Ramos (cell line): ENCODE data around the gene EPB42.
"Not testable (repeated sequence)": the region's sequence is repeated elsewhere in the genome, so short reads cannot be mapped to it uniquely, and the experiment has no call there.

Experiments used
- in situ Hi-C: fragments of 300-500 bp; cut with MboI; formaldehyde crosslinking; loops from one replicate; pipeline ENCODE4 v1.14.3; 2022; ENCODE audit warnings: low sequenced_read_pairs; ENCODE audit not compliant: unreplicated experiment

The EPB42 gene

DNA sequence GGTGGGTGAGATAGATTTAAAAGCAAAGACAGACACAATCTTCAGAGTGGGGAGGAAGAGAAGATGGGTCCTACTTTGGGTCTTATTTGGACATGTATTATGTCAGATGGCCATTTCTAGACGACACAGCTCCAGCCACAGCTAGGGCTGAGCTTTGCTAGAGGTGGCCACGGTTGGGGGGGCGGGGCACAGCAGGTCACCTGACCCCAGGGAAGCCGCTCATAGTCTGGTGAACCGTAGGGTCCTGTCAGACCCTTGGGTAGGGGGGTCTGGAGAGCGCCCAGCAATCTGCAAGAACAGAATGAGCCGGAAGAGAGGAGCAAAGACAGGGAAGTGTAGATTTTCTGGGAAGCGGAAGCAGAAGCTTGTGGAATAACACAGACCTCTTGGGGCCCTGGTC lies 6.6 kb downstream of the EPB42 start:
- in situ Hi-C loops = loop anchor here (10.0 kb wide), 1 partner anchor 519 kb away; no protein-coding TSS in a partner anchor

DNA sequence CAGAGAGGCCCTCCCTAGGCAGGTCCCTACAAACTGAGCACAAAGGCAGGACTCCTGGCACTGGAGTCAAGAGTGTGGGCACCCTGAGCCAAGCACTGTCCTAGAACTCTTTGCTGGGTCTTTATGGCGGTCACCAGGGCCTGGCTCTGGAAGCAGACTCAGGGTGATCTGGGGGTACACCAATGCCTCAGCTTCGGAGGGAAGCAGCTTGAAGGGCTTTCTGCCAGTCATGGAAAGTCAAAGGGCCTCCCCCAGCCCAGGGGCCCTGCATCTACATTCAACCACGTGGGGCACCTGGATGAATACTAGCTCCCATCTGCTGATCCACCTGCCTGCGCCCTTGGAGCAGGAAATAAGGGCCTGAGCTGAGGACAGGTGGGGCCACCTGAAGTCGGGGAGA lies 7.4 kb downstream of the EPB42 start:
- in situ Hi-C loops = loop anchor here (10.0 kb wide), 1 partner anchor 519 kb away; no protein-coding TSS in a partner anchor

DNA sequence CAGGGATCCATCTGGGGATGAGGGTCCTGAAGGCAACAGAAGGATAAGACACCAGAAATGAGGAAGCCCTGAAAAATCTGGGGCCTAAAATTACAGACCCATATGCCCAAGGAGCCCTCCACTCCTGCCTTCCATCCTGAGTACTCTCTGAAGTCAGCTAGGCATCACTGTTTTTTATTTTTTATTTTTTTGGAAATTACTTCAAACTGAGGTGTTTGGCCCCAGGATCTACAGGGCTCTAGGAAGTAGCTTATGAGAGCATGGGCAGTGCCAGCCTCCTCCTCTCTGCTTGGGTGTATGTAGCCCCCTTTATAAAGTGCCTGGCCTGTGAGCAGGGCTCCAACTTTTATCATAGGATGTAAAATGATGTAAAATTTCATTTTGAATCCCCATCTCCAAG lies 7.9 kb downstream of the EPB42 start:
- in situ Hi-C loops = loop anchor here (10.0 kb wide), 1 partner anchor 518 kb away; no protein-coding TSS in a partner anchor

DNA sequence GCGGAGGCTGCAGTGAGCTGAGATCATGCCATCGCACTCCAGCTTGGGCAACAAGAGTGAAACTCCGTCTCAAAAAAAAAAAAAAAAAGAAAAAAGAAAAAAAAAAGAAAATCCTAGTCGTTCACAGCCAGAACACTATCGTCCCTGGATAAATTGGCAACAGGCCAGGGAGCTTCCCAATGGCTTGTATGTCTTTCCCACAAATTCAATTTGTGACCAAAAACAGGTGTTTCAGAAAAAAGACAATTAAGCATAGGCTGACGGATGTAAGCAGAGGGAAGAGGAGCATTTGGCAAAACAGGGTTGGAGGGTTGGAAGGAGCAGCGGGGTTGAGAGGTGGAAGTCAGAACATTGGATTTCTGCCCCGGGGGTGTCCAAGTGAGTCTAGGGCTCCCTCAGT lies 8.5 kb downstream of the EPB42 start:
- in situ Hi-C loops = loop anchor here (10.0 kb wide), 1 partner anchor 517 kb away; no protein-coding TSS in a partner anchor

DNA sequence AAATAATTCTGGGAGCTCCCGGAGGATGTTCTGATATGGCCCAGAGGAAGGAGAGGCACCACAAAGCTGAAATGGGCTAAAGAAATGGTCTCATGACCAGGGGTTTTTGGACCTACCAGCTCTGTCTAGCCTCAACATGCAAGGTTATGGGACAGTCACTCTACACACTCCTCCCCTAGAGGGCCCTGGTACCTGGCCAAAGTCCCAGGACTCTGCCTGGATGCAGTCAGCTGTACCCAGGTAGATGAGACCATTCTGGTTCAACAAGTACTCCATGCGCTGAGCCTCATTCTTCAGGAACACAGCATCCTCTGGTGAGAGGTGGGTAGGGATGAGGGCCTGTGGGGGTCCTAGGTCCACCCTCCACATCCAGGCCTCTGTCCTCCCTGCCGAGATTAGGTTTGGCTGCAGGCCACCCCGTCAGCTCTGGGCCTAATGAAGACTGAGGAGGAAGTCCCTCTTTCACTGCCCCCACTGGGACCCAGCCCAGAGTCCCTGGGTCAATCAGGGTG lies 9.5 kb downstream of the EPB42 start:
- in situ Hi-C loops = loop anchor here (10.0 kb wide), 1 partner anchor 516 kb away; no protein-coding TSS in a partner anchor

DNA sequence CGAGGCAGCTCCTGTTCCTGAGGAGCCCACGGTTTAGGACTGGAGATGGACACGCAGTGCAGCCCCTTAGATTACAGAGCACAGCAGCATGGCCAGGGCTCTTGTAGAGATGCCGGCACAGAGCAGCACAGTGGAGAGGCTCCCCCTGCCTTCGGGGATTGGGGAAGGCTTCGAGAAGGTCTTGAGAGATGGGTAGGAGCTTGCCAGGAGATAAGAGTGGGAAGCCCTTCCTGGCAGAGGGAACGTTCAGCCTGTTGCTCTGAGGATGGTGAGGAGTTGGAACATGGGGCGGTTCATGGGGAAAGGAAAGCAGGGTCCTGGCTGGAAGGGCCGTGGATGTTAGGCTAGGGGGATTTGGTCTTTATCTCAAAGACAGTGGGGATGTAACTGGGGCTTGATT lies 10.0 kb downstream of the EPB42 start:
- in situ Hi-C loops = loop anchor here (10.0 kb wide), 1 partner anchor 516 kb away; no protein-coding TSS in a partner anchor

DNA sequence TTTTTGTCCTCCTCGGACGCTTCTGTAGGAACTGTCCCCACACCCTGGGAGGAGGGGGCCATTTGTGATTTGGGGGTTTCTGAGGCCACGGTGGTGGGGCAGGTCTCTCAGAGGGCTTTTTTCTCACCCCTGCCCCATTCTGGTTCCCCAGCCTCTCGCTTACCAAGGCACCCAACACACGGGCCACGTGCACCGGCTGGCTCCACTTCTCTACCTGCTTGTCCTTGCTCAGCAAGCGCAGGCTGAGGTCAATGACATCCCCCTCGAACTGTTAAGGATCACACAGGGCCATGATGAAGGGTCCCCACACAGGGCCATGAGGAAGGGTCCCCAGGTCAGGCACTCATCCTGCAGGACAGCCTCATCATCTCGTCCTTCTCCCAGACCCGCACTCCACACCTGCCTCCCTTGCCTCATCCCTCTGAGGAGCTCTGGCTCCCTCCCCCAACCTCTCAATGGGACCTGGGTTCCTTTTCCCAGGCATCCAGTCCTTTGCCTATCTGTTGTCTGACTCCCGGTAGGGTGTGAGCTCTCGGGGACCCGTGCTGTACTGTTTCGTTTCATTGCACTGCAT lies 10.6 kb downstream of the EPB42 start:
- in situ Hi-C loops = loop anchor here (10.0 kb wide), 1 partner anchor 515 kb away; no protein-coding TSS in a partner anchor

DNA sequence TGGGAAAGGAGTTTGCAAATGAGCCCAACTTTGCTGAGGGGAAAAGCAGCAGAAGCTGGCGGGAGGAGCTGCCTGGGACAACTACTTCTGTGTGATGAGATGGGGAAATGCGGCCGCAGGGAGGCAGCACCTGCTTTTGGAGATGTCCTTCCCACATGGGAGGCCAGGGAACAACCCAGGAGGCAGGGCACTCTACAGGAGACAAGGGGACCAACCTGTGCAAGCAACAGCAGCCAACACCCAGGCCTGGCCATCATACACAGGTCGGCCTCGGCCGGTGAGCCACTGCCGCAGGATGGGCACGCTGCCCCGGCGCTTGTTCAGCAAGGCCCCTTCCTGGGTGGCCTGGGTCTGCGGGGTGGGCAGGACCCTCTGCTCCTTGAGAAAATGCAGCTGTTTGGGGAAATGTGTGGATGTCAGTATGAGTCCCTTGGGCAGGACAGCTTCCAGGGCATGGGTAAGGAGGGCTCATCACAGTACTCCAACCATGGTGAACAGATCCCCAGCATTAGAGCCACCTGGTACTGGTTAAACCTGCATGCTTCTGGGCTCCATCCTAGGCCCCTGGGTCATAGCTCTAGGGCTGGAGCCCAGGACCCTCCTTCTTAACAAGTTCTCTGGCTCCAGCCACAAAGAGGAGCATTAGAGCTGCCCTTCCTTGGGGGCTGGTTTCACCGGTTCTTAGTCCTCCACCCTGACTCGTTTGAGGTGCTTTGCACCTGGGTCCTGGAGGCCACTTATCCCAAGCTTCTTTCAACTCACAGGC lies 11.6 kb downstream of the EPB42 start:
- in situ Hi-C loops = no loop called here

DNA sequence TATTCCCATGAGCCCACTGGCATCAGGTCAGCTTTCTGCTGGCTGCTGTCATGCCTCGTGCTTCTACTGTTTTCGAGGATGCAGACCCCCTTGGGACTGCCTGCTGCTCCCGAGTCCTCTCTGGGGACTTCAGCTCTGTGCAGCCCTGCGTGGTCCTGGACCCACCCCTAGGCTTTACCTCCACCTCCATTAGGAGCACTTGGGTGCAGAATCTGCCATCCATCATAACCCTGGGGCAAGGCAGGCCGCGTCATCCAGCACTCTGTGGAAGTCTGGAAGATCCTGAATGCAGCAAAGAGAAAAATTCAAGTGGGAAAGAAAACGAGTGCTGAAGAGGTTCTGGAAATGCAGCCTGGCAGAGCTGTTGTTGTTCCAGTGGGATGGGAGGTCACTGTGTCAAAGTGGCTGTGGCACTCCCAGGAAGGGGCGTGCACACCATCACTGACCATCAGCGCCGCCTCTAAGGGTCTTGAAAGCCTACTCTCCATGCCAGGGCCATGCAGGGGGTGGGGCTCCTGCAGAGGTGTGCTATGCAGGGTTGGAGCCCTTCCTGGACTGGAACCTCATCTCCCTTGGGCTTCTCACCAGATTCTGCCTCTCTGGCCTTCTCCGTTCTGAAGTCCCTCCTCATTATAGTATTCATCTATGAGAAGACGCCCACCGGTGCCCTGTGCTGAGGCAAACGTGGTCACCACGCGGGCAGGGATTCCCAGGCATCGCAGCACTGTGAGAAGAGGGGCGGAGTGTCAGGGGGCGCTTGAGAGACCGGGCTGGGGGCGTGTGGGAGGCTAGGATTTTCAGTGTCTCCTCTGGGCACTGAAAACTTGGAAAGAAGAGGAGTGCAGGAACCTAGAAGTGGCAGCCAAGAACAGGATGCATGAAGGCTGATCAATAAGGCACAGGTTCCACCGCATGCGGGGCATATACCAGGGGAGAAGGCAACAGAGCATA lies 12.5 kb downstream of the EPB42 start:
- in situ Hi-C loops = no loop called here

DNA sequence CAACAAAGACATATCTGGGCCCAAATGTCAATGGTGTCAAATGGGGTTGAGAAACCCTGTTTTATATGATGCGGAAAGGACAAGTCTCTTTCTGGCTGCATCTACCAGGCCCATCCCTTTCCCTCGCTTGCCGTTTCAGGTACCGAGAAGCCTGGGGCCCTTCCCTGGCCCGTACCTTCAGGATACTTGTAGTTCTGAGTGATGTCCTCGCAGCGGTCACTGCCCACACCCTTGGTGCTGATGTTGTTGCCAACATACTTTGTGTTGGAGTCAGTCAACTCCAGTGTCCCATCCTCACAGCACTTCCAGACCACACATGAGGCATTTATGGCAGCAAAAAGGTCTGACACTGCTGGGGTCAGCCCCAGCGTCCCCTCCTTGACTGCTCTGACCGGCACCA lies 13.8 kb downstream of the EPB42 start:
- in situ Hi-C loops = no loop called here

DNA sequence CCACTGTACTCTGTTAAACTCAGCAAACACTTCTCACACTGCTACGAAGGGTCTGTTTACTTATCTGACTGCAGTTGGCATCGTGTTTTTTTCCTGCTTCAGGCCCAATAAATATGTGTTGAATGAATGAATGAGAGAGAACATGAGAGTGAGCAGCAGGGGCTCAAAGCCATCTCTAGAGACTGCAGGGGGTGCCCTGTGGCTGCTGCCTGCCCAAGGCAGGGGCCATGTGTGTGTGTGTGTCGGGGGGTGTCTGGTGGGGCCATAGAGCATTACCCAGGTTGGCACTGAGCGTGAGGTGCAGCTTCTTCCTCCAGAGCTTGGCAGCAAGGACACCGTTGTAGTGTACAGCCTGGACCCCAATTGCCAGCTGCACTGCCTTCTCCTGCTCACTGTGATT lies 14.8 kb downstream of the EPB42 start:
- in situ Hi-C loops = no loop called here

DNA sequence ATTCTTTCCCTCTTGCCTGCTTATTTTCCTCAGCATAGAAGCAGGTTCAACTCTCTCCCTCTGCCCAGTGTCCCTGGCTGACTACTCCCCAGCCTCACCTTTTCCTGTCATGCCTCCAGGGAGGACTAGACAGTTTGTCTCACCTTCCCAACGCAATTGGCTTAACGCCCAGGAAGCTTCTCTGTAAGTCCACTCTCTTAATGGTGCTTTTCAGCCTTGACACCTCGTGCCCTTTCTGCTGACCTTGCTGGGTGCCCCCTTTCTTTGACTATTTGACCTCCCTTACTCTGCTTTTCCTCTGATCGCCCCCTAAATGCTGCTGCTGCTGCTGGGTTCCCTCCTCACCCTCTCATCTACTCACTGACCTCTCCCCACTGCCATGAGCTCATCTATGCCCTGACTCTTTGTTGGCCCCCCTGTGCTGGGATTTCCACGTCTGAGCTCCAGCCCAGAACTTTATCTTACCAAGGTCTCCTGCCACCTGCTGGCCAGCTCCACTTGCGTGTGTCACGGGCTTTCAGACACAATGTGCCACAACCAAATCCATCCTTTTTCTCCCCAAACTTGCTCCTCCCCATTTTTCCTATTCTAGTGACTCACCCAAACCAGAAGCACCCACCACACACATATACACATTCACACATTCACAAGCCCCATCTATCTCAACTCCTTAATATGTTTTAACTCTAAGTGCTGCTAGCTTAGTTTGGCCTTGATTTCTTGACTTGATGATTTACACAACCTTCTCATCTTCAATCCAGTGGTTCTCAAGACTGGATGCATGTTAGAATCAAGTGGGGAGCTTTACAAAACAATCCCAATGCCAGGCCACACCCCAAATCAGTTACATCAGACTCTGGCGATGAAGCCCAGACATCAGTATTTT lies 16.6 kb downstream of the EPB42 start:
- in situ Hi-C loops = no loop called here

DNA sequence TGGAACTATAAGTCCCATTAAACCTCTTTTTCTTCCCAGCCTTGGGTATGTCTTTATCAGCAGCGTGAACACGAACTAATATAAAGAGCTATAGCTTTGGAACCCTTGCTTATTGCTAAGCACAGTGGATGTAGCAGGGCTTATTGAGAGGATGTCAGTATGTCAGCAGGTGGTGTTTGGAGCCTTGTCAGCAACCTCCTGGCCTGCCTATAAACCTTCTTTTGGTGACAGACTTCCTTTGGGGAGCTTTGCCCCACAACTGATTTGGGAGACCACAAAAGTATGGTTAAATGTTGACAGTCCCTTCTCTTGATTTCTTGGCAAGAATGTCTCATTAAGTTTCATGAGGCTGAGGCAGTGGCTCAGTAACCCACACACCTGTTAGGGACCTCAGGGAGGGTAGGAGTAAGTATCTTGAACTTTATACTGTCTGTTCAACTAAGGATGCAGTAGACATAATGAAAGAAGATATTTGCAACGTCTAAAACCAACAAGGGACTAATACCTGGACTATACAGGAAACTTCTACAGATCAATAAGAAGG lies 20.8 kb downstream of the EPB42 start:
- in situ Hi-C loops = no loop called here

DNA sequence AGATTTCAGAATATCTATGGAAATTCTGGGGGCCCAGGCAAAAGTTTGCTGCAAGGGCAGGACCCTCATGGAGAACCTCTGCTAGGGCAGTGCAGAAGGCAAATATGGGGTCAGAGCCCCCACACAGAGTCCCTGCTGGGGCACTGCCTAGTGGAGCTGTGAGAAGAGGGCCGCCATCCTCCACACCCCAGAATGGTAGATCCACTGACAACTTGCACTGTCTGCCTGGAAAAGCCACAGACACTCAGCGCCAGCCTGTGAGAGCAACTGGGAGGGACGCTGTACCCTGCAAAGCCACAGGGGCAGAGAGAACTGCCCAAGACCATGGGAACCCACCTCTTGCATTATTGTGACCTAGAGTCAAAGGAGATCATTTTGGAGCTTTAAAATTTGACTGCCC lies 21.8 kb downstream of the EPB42 start:
- in situ Hi-C loops = no loop called here

DNA sequence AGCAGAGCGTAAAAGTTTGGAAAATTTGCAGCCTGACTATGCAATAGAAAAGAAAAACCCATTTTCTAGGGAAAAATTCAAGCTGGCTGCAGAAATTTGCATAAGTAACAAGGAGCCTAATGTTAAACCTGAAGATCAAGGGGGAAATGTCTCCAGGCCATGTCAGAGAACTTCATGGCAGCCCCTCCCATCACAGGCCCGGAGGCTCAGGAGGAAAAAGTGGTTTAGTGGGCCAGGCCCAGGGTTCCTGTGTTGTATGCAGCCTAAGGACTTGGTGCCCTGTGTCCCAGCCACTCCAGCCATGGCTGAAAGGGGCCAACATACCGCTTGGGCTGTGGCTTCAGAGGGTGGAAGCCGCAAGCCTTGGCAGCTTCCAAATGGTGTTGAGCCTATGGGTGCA lies 22.3 kb downstream of the EPB42 start:
- in situ Hi-C loops = not testable (repeated sequence)

DNA sequence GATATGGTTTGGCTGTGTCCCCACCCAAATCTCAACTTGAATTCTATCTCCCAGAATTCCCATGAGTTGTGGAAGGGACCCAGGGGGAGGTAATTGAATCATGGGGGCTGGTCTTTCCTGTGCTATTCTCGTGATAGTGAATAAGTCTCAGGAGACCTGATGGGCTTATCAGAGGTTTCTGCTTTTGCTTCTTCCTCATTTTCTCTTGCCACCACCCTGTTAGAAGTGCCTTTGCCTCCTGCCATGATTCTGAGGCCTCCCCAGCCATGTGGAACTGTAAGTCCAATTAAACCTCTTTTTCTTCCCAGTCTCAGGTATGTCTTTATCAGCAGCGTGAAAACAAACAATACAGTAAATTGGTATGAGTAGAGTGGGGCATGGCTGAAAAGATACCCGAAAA lies 23.0 kb downstream of the EPB42 start:
- in situ Hi-C loops = not testable (repeated sequence)

DNA sequence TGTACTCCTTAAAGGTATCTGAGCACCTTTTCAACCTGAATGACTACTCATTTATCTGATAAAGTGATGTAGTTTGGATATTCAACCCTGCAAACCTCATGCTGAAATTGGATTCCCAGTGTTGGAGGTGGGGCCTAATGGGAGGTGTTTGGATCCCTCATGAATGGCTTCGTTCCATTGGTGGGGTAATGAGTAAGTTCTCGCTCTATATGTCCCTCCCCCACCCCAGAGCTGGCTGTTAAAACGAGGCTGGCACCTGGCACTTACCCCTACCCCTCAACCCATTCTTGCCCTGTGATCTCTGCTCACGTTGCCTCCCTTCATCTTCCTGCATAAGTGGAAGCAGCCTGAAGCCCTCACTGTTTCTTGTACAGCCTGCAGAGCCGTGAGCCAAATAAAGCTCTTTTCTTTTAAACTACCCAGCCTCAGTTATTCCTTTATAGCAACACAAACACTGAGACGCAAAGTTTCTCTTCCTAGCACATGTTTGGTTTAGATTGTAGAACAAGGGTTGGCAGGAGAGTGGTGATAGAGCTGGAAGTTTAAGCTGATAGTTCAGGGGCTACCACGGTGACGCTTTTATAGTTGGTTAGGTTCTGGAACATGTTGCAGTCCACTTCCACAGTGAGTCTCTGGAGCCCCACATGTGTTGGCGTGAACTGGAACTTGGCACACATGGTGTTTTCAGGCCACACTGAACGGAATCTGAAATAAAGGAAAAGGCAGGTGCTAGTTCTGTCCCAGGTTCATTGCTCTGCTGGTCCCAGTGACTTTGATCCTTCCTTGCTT lies 23.9 kb downstream of the EPB42 start:
- in situ Hi-C loops = no loop called here

DNA sequence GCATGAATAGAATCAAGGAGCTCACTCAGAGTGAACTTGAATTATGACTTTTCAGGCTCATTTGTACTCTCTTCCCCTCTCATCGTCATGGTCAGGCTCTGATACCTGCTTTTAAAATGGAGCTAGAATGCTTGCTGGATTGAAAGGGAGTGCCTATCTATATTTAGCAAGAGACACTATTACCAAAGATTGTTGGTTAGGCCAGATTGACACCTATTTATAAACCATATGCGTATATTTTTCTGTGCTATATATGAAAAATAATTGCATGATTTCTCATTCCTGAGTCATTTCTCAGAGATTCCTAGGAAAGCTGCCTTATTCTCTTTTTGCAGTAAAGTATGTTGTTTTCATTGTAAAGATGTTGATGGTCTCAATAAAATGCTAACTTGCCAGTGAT lies 26.0 kb downstream of the EPB42 start:
- in situ Hi-C loops = no loop called here
